Measurements from ENCODE around the gene PRSS56. TPM values are rescaled to one million over a fixed set of nuclear protein-coding genes. Genes with fewer than 3 reads are reported as not detected.

Gene PRSS56
- total and polyA plus RNA-seq, 2 of the 13 experiments (the other 11 are each of a cell fraction or from before 2014, with no cell fraction given) = not detected

- TF ChIP-seq ASH2L (IDR thresholded peaks at IDR 0.05; ENCODE audit: insufficient read length, low read depth, low read length) (no peak), ZNF782 (CRISPR knock-in tag; IDR thresholded peaks at IDR 0.05; ENCODE audit: borderline replicate concordance) (no peak), CEBPB (IDR thresholded peaks at IDR 0.05; ENCODE audit: borderline replicate concordance, low read depth, low read length) (no peak), ZSCAN20 (CRISPR knock-in tag; IDR thresholded peaks at IDR 0.05; ENCODE audit: borderline replicate concordance) (no peak), REST (IDR thresholded peaks at IDR 0.05; ENCODE audit: borderline replicate concordance in 1 of 2, low read depth in 1 of 2, low read length in 2 of 2) (no peak), ZNF354B (CRISPR knock-in tag; IDR thresholded peaks at IDR 0.05) (no peak), MED1 (CRISPR knock-in tag; IDR thresholded peaks at IDR 0.05) (no peak), ZBTB8A (CRISPR knock-in tag; IDR thresholded peaks at IDR 0.05; ENCODE audit: borderline replicate concordance, low read depth) (no peak), SMAD1 (CRISPR knock-in tag; IDR thresholded peaks at IDR 0.05; ENCODE audit: borderline replicate concordance, low read depth) (no peak), TCF7L2 (IDR thresholded peaks at IDR 0.05; ENCODE audit: low read depth, low read length) (no peak), ZNF775 (CRISPR knock-in tag; IDR thresholded peaks at IDR 0.05; ENCODE audit: borderline replicate concordance) (no peak)
Observed at GRCh38 chr2:232551776-232552175, 31.6 kb downstream of the PRSS56 start (continued).

Measured in HepG2 (cell line).